Measurements from ENCODE around the gene XPNPEP1.

XPNPEP1 gene

DNA sequence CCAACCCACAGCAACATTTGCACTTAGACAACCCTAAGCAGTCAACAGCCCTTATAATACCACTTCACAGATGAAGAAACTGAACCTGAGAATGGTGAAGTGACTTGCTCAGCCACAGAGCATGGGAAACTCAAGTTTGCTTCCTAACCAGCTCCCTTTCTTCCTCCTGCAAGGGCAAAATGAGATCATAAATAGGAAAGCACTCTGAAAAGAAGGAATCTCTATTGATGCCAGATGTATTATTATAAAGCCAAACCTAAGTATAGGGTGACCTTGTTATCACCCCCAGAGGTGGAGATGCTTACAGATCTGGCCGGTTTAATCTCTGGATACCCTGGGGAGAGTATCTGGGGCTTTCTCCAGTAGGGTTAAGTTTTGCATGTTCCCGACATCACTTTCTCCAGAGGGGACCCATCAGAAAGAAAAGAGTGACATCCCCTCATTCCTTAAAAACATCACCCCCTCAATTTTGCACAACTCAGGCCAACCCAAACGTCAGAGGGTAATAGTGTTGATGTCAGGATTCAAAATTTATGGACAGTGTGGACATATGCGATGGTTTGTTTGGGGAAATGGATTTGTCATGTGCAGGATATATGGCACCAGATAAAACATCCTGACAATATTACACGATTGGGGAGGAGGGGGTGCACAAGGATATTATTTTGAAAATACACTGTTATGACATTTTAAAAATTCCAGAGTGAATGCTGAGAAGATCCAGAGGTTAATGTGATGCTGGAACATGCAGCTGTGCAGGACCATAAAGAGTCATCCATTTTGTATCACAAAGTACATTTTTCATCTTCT lies 24.0 kb upstream of the XPNPEP1 start:
- no peak for DNase-seq

DNA sequence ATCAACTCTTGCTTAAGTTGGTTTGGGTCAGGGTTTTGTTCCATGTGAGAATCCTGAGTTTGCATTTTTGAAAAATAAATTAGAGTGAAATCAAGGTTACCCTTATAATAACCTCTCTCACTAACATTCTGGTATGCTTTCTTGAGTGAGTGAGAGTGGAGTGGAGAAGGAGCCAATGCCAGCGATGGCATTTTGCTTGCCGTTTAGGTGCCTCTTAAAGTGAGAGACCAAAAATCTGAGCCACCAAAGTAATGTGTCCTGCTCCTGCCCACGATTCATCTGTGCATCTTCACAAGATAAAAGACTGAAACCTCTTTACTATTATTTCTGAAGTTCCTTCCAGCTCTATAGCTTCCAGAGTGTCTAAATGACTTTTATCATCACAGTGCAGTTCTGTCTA lies 23.4 kb upstream of the XPNPEP1 start:
- DNase-seq = no peak

DNA sequence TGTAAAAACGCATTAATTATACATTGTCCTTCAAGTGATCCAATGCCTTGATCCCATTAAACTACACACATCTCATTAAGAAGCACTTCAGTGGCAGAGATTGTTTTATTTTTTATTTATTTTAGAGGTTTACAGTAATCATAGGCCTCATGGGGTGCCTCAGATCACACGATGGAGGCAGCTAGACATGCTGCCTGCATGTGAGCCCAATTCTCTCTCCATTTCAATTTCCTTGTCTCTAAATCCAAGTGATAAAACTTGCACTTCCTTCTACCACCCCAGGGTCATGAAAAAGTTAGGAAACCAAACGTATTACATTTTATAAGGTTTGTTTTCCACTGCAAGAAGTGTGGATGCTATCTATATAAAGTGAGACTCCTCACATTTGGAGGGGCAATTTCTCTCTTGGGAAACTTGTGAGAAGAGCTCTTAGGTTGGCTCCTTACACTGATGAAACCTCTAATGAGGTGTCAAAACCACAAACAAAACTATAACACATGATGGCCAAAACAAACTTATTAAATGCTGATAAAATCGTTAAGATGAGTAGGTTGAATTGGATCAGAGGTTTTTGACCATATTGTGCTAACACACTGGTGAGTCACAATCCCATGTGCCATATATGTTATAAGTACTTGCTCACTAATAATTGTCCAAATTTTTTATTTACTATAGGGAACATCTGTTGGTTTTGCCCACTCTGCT lies 22.3 kb upstream of the XPNPEP1 start:
- no peak for DNase-seq

DNA sequence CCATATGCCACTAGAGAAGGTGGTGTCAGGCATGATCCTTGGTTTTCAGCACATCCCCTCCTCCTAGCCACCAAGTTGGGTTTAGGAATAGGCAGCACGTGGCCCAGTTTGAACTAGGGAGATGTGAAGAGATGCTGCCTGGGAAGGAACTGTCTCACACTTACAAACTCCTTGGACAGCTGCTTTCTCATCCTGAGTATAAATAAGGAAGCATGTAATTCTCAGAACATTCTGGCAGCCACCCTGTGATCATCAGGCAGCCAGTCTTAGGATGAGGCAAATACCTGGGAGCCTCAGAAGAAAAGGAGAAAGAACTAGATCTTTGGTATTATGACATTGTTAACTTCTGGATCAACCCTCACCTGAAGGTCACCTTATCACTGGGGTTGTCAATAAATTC lies 21.3 kb upstream of the XPNPEP1 start:
- DNase-seq = no peak

DNA sequence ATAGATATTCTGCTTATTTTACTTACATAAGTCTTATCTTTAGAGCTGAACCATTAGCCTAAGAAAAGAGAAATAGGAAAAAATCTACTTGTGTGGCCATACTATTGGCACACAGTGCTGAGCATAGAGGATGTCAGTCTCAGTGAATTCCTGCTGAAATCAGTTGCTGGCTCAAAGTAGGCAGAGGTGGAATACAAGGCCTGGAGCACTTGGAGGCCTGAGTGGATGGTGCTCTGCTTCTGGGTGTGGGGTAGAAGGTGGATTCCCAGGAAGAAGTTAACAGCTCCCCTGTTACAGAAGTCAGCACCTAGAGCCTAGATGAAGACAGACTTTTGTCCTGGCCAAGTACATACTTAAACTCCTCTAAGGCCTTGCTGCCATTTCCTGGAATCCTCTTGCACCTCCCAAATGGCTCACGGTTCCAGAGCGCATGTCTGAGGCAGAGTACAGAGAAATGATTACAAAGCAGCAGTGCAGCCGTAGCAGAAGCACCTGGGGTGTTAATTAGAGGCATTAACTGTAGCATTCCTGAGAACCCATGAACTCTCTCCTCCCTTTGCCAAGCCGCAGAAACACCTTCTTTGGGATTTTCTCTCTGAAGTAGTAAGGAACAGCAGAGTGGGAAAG lies 18.0 kb upstream of the XPNPEP1 start:
- no peak for DNase-seq

DNA sequence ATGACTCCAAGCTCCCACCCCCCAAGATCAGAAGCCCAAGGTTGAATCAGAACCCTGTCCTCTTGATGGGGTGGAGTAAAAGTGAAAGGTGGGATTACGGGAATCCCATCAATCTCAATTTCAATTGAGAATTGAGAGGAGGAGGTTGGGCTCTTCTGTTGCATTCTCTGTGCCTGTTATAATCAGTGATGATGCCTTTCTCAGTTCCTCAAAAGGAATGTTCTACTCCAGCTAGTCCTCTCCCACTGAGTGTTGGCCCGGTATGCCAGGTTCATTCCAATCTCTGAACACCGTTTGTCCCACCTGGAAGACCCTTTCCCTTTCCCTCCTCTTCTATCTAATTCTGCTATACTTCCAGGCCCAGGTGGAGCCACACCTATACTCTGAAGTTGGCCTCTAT lies 17.2 kb upstream of the XPNPEP1 start:
- DNase-seq = no peak

DNA sequence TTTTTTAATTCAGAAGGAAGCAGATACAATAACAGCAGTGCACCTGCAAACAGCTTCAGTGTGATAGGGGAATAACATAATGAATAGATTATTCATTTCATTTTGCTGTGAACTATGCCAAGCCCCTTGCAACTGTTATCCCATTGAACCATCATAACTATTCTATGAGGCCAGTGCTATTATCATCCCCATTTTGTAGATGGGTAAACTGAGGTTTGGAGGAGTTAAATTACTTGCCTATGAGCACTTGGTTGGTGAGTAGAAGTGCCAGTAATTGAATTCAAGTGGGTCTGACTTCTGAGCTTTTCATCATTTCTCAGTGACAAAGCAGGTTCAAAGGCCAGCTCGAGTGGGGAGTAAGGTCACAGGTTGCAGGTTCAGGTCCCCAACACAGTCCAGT lies 16.8 kb upstream of the XPNPEP1 start:
- DNase-seq = no peak

DNA sequence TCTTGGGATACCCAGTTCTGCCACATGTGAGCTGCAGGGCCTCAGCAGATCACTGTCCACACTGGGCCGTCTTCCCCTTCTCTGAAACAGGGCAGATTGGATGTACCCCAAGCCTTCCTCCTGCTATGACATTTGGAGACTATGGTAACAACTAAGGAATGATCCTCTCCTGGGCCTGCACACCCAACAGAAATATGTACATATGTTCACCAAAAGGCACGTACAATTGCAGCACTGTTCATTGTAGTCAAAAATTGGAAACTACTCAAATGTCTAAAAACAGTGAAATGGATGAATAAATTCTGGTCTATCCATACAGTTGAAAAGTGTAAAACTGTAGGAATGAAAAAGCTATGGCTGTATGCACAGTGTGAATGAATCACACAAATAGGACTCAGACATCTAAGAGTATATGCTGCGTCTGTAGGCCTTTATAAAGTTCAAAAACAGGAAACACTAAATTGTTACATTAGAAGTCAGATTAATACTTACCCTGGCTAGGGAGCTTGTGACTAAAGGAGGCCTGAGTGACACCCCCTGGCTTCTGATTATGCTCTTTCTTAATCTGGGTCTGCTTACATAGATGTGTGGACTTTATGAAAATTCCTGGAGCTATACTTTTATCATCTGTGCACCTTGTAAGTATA lies 16.1 kb upstream of the XPNPEP1 start:
- DNase-seq = no peak

DNA sequence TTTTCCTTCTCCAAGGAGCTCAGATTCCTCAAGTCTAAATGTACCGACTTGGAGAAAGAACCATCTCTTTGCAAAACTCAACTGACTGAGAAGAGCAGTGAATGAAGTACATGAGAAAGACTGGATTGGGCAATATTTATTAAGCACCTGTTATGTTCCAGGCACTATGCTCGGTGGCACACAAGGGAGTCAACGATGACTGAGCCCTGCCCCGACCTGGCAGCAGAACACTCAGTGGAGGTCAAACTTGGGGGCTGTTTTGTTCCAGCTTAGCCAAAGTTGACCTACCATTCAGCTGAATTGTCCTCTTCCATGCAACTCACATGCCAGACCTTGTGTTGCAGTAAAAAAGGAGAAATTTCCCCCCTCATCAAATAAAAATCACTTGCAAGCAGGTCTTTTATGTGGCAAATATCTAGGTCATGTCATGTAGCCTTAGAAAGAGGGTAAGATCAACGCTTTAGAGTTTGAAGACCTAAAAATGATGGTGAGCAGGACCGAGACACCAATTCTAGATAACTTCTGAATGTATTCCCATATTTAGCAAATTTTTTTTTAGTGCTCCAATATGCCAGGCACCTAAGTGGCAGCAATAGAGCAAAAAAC lies 14.3 kb upstream of the XPNPEP1 start:
- no peak for DNase-seq

DNA sequence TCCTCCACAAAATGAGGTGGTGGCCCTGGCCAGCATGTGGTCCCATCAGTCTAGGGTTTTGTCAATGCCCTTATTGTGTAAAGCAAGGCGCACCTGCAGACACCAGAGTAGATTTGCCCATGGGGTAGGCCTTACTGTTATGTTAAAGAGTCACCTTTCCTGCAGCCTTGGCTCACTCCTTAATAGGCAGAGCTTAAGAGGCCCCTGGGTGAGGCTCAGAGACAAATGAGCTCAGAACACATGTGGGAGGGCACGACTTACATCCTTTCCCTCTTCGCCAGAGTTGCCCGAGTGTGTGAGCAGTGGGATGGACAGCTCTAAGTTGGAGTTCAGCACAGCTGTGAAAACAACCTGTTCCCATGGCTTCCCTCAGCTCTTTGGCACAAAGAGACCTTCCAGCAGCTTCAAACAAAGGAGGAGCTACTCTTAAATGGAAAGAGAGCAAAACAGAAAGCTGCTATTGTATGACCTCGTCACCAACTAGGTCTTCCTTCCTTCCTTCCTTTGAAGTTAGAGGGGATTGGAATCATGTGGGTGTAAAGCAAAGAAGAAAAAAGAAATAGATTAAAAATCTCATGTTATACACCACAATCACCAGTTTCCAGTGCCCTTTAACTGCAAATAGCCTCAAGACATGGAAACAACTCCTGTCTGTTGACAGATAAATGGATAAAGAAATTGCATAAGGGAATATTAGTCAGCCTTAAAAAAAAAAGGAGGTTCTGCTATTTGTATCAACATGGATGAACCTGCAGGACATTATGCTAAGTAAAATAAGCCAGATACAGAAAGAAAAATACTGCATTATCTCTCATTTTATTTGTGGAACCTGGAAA lies 11.9 kb upstream of the XPNPEP1 start:
- DNase-seq = peak; percentile 33

DNA sequence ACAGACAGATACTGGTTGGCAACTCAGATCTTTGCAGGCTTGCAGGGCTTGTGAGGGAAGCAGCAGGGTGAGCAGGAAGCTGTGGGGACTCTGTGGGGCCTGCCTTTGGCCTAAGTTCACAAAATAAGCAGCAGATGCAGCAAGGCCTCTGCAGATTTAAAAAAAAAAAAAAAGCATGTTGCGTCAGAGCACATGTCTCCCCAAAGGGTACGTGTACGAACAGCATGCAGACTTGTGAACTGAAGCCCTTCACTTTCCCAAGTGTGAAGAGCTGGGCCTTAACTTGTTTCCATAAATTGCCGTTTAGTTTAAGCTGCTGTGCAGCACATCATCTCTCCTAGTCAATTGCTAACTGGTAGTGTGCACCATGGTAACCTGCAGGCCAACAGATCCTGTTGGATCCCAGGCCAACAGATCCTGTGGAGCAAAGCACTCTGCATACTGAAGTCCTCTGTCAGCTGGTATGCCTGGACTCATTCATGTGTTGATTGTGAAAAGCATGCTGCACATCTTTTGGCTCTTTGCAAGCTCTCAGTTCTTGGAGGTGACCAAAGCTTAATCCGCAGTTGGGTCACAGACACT lies 10.8 kb upstream of the XPNPEP1 start:
- DNase-seq = no peak

DNA sequence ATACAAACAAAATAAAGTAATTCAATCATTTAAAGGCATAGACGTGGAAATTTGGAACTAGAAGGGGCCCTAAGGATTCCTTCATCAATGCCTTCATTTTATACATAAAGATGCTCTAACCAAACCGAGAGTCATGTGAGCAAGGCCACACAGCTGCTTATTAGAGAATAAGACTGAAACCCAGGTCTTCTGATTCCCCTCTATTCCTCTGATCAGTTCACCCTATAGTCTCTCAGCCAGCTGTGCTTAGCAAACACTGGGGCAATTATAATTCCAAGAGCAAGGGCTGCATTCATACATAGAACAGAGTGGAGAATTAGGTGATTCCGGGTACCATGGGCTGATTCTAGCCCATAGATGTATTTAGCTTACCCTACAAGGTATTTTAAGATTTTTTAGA lies 9.7 kb upstream of the XPNPEP1 start:
- no peak for DNase-seq

DNA sequence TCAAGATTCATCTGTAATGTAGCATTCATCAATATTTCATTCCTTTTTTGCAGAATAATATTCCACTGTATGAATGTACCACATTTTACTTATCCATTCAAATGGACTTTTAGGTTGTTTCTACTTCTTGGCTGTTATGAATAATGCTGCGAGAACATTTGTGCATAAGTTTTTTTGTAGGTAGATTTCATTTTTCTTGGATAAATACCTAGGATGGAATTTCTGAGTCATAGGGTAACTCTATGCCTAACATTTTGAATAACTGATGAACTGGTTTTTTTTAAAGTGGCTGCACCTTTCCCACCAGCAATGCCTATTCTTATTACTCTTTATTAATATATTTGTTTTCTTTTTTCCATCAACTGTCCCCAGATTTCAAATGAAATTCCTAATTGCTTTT lies 9.1 kb upstream of the XPNPEP1 start:
- DNase-seq = no peak

DNA sequence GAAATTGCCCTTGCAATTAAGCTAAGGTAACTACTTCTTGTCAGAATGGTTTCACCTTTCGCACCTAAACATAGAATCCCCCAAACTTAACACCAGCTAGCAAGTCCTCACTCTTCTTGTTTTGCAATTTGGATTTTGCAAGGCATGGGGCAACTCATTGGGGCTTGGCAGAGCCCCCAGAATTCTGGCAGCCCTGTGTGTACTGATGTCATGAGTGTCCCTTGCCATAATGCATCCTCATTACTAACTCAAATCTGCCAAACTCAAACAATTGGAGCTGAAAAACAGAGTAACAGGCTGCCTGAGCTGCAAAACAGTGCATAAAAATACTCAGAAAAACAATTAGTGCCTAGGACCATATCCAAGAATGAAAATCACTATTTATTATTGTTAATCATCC lies 7.9 kb upstream of the XPNPEP1 start:
- DNase-seq = no peak

DNA sequence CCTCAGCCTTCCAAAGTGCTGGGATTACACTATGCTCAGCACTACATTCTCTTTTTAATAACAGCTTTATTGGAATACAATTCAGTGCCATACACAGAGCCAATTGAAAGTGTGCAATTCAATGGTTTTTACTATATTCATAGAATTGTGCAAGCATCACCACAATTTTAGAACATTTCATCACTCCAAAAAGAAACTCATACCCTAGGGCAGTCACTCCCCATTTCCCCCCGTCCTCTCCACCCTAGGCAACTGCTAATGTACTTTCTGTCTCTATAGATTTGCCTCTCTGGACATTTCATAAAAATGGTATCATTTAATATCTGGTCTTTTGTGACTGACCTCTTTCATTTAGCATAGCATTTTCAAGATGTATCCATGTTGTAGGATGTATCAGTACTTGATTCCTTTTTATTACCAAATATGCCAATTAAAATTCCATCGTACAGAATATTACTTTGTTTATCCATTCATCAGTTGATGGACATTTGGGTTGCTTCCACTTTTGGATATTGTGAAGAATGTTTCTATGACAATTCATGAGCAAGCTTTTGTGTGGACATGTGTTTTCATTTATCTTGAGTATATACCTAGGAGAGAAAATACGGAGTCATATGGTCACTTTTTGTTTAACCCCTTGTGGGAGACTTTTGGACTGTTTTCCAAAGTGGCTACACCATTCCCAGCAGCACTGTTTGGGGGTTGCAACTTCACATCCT lies 6.3 kb upstream of the XPNPEP1 start:
- DNase-seq = no peak

DNA sequence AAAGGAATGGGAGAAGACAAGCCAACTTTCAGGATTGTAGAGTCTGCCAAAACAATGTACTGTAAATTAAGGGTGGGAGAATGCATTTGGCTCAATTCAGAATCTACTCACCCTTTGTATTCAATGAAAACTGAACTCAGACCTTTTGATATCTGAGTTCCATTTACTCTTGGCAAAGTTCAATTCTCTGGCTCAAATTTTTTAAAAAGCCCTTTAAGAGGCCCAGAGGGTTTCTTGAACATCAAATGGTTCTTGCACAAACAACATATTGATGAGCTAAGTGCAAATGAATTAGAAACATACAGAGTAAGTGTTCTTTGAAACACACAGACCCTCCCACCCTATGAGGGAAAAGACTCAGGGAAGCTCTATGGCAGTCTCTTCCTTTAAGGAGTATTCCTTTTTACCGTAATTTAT lies 5.2 kb upstream of the XPNPEP1 start:
- DNase-seq = no peak

DNA sequence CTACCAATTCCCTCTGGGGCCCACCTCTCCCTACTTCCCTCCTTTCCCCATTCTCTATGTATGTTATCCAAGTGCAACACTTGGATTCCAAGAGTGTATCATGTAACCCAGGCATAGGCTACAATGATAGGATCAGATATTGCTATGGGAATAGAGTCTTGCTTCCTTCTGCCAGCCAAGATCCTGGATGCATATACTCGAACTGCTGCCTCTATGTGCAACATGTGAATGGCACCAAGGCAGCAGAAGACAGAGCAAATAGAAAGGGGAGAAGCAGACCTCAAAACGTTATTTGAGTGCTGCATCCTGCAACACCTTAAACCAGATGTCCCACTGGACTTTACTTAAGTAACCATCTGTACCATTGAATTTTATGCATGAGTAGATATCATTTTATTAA lies 3.5 kb upstream of the XPNPEP1 start:
- DNase-seq = no peak

DNA sequence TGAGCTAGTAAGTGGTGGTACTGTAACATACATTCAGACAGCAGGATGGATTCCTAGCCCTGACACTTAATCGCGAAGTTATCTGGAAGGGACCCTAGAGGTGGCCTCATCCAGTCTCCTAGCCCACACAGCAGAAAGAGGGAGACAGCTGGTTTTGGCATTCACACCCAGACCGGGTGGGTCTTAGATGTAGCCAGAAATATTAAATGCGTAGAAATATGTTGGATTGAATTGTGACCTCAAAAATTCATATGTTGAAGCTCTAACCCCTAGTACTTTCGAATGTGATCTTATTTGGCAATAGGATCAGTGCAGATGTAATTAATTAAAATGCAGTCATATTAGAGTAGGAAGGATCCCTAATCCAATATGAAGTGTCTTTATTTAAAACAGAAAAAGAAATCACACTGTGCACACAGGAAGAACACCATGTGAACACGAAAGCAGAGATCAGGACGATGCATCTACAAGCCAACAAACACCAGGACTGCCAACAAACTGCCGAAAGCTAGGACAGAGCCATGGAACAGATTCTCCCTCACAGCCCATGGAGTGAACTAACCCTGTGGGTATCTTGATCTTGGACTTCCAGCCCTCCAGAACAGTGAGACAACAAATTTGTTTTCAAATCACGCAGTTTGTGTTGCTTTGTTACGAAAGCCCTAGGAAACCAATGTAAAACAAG lies 2.9 kb upstream of the XPNPEP1 start:
- DNase-seq = no peak

DNA sequence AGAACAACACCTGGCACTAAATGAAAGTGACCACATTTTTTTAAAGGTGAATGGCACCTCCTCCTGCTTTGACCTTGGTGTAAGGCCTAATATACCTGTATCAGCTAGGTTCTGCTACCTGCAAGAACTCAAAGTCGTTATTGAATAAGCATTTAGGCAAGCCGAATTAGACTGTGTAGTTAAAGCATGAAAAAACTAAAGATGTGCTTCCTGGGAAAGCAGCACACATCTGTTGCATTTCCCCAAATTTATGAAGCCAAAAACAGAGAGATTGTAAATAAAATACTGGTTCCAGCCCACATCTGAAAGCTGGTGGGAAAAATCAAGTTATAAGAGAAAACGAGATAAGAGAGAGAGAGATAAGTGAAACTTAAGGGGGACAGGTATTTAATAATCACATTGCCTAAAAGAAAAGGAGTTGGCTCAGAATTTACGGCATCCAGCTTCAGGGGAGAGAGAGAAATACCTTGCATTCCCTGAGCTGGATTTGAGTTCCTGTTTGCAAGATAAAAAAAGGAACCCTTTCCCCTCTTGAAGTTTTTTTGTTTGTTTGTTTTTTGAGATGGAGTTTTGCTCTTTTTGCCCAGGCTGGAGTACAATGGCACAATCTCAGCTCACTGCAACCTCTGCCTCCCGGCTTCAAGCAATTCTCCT lies 1.8 kb upstream of the XPNPEP1 start:
- no peak for DNase-seq

DNA sequence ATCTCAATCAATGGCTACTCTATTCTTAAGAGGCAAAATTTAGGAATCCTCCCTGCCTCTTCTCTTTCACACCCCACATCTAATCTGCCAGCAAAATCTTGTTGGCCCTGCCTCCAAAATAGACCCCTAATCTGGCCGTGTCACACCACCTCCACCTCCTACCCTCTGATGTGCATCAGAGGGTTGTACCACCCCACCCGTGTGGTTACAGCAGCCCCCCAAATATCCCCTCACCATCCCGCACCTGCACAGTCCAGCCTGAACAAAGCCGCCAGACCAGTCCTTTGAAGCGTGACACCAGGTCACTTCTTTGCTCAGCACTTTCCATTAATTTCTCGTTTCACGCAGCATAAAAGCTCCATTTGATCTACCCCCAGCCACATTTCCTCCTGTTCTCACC lies 776 bp upstream of the XPNPEP1 start:
- DNase-seq = no peak
